ENCODE data around the gene ATP11A.
"Not testable (repeated sequence)": the region's sequence is repeated elsewhere in the genome, so short reads cannot be mapped to it uniquely, and the experiment has no call there.

The ATP11A gene

GRCh38 chr13:112658808-112659207 lies 31.0 kb upstream of the ATP11A start:
- H3K4me1 Mint-ChIP-seq = no peaks in the 10 kb centered on the region
- no peaks in the 10 kb centered on the region for H3K36me3 Mint-ChIP-seq
- H3K9me3 Mint-ChIP-seq = no peaks in the 10 kb centered on the region
- ATAC-seq = no peak
- H3K4me3 Mint-ChIP-seq = no peak overlapping the region
- no peak overlapping the region for H3K27ac Mint-ChIP-seq
- DNase-seq (ENCODE audit: low spot score in 2 of 2) = no peak

DNA sequence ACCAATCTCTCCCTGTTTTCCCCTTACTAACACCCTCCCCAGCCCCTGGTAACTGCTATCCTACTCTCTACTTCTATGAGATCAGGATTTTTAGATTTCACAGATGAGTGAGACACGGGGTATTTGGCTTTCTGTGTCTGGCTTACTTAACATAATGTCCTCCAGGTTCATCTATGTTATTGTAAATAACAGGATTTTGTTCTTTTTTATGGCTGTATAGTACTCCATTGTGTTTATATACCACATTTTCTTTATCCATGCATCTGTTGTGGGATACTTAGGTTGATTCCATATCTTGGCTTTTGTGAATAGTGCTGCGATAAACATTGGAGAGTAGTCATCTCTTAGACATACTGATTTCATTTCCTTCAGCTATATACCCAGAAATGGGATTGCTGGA lies 28.5 kb upstream of the ATP11A start:
- no peak for ATAC-seq
- no peak for DNase-seq (ENCODE audit: low spot score in 2 of 2)
- H3K4me3 Mint-ChIP-seq = no peak overlapping the region
- no peaks in the 10 kb centered on the region for H3K36me3 Mint-ChIP-seq
- H3K27ac Mint-ChIP-seq = no peak overlapping the region
- H3K4me1 Mint-ChIP-seq = no peaks in the 10 kb centered on the region
- H3K9me3 Mint-ChIP-seq = no peaks in the 10 kb centered on the region

DNA sequence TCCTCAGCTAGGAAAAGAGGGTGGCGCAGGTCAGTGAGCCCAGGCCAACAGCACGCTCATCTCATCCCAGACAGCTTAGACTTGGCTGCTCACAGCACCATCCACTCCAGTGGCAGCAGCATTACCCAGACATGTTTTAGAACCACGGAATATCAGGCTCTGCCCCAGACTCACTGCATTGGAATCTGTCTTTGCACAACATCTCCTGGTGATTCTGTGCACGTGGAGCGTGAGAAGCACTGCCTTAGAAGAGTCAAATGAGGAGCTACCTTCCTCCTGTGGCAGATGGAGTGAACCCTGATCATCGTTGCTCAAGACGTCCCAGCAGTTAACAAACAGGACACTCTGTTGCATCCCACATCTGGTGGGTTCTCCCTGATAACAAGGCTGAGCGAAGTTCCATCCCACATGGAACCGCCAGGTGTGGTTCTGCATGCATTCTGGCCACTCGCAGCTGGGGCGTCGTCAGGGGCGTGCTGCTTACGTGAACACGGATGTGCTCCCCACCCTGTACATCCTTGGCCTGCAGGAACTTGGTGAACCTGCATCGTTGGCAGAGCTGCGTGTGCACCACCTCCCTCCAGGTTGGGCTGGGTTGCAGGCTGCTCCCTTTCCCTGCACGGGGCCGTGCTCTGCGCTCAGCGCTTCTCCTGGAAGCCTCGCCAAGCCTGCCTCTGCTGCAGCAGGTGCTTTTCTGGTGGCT lies 25.2 kb upstream of the ATP11A start:
- no peak for ATAC-seq
- Mint-ChIP-seq H3K36me3 (no peaks in the 10 kb centered on the region), H3K4me1 (no peaks in the 10 kb centered on the region), H3K27ac (no peak overlapping the region), H3K9me3 (no peaks in the 10 kb centered on the region), H3K4me3 (no peak overlapping the region)
- no peak for DNase-seq (ENCODE audit: low spot score in 2 of 2)

GRCh38 chr13:112668924-112669323 lies 20.9 kb upstream of the ATP11A start:
- no peak overlapping the region for H3K27ac Mint-ChIP-seq
- H3K4me3 Mint-ChIP-seq = no peak overlapping the region
- no peaks in the 10 kb centered on the region for H3K36me3 Mint-ChIP-seq
- H3K4me1 Mint-ChIP-seq = no peaks in the 10 kb centered on the region
- no peaks in the 10 kb centered on the region for H3K9me3 Mint-ChIP-seq
- DNase-seq (ENCODE audit: low spot score in 2 of 2) (no peak), ATAC-seq (no peak)

- peak; percentile 39 for ATAC-seq
- Mint-ChIP-seq H3K4me1 (no peaks in the 10 kb centered on the region), H3K4me3 (no peak overlapping the region), H3K27ac (no peak overlapping the region), H3K9me3 (no peaks in the 10 kb centered on the region), H3K36me3 (no peaks in the 10 kb centered on the region)
- DNase-seq (ENCODE audit: low spot score in 2 of 2) = no peak
Observed at GRCh38 chr13:112669881-112670499, 19.8 kb upstream of the ATP11A start.

DNA sequence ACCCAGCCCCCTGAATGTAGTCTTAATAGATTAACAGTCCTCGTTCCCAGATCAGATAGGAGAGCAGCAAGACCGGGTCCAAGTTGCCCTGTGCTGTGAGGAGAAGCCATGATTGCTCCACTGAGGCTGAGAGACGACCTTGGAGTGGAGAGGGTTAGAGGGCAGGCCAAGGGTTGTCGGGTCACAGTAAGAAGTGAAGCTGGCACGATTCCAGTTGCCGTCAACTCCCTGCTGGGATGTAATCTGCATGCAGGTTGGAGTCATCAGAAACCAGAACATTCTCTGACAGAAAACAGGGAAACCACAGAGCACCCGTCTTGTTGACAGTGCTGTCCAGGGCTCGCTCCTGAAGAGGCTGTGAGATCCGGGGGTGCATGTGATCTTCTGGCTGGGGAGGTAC lies 19.0 kb upstream of the ATP11A start:
- Mint-ChIP-seq H3K4me3 (no peak overlapping the region), H3K4me1 (no peaks in the 10 kb centered on the region), H3K9me3 (no peaks in the 10 kb centered on the region), H3K27ac (no peak overlapping the region), H3K36me3 (no peaks in the 10 kb centered on the region)
- ATAC-seq = no peak
- DNase-seq (ENCODE audit: low spot score in 2 of 2) = no peak

GRCh38 chr13:112671359-112671758 lies 18.5 kb upstream of the ATP11A start:
- H3K9me3 Mint-ChIP-seq = no peaks in the 10 kb centered on the region
- no peaks in the 10 kb centered on the region for H3K4me1 Mint-ChIP-seq
- H3K36me3 Mint-ChIP-seq = no peaks in the 10 kb centered on the region
- H3K4me3 Mint-ChIP-seq = no peak overlapping the region
- ATAC-seq = no peak
- no peak for DNase-seq (ENCODE audit: low spot score in 2 of 2)
- H3K27ac Mint-ChIP-seq = no peak overlapping the region

DNA sequence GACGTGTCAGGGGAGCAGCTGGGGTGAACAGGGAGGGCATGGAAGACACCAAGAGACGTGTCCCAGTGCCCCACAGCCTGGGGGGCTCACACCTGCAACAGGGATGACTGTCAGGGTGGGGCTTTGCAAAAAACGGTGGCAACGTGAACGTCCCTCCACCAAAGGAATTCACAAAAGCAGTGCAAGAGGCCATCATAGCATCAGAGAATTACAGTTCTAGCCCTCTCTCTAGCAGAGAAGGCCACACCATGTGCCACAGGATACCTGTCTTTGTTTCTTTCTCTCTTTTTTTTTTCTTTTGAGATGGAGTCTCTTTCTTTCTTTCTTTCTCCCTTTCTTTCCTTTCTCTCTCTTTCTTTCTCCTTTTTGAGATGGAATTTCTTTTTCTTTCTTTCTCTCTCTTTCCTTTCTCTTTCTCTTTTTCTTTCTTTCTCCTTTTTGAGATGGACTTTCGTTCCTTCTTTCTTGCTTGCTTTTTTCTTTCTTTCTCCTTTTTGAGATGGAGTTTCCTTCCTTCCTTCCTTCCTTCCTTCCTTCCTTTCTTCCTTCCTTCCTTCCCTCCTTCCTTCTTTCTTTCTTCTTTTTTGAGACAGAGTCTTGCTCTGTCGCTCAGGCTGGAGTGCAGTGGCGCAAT lies 17.1 kb upstream of the ATP11A start:
- Mint-ChIP-seq H3K27ac (no peak overlapping the region), H3K4me3 (no peak overlapping the region), H3K4me1 (no peaks in the 10 kb centered on the region), H3K36me3 (no peaks in the 10 kb centered on the region), H3K9me3 (no peaks in the 10 kb centered on the region)
- DNase-seq (ENCODE audit: low spot score in 2 of 2) (no peak), ATAC-seq (no peak)

- no peaks in the 10 kb centered on the region for H3K36me3 Mint-ChIP-seq
- no peak for ATAC-seq
- H3K4me3 Mint-ChIP-seq = no peak overlapping the region
Observed at GRCh38 chr13:112674412-112675365, 15.1 kb upstream of the ATP11A start.

GRCh38 chr13:112675366-112675756 lies 14.5 kb upstream of the ATP11A start:
- no peak overlapping the region for H3K27ac Mint-ChIP-seq

More at GRCh38 chr13:112674412-112675365, 15.1 kb upstream of the ATP11A start:
- no peaks in the 10 kb centered on the region for H3K9me3 Mint-ChIP-seq
- no peak for DNase-seq (ENCODE audit: low spot score in 2 of 2)
- H3K4me1 Mint-ChIP-seq = no peaks in the 10 kb centered on the region
- no peak overlapping the region for H3K27ac Mint-ChIP-seq

GRCh38 chr13:112677421-112677962 lies 12.3 kb upstream of the ATP11A start:
- ATAC-seq; DNase-seq (ENCODE audit: low spot score in 2 of 2); H3K27ac Mint-ChIP-seq; H3K9me3 Mint-ChIP-seq; H3K4me1 Mint-ChIP-seq; H3K4me3 Mint-ChIP-seq; H3K36me3 Mint-ChIP-seq: not testable (repeated sequence)

More at GRCh38 chr13:112675366-112675756, 14.5 kb upstream of the ATP11A start:
- Mint-ChIP-seq H3K4me3 (no peak overlapping the region), H3K36me3 (no peaks in the 10 kb centered on the region), H3K4me1 (no peaks in the 10 kb centered on the region), H3K9me3 (no peaks in the 10 kb centered on the region)
- ATAC-seq (no peak), DNase-seq (ENCODE audit: low spot score in 2 of 2) (no peak)

GRCh38 chr13:112679381-112679780 lies 10.5 kb upstream of the ATP11A start:
- H3K4me1 Mint-ChIP-seq = no peaks in the 10 kb centered on the region
- H3K27ac Mint-ChIP-seq = no peak overlapping the region
- H3K9me3 Mint-ChIP-seq = no peaks in the 10 kb centered on the region
- ATAC-seq (no peak), DNase-seq (ENCODE audit: low spot score in 2 of 2) (no peak)
- no peak overlapping the region for H3K4me3 Mint-ChIP-seq
- no peaks in the 10 kb centered on the region for H3K36me3 Mint-ChIP-seq

GRCh38 chr13:112679932-112680677 lies 9.7 kb upstream of the ATP11A start:
- no peak for DNase-seq (ENCODE audit: low spot score in 2 of 2)
- H3K36me3 Mint-ChIP-seq = no peaks in the 10 kb centered on the region
- H3K4me3 Mint-ChIP-seq = no peak overlapping the region
- ATAC-seq = peak; percentile 31
- no peaks in the 10 kb centered on the region for H3K9me3 Mint-ChIP-seq
- H3K4me1 Mint-ChIP-seq = no peaks in the 10 kb centered on the region
- H3K27ac Mint-ChIP-seq = no peak overlapping the region

- H3K9me3 Mint-ChIP-seq = no peaks in the 10 kb centered on the region
Observed at GRCh38 chr13:112680741-112681360, 9.0 kb upstream of the ATP11A start.

More at GRCh38 chr13:112680741-112681360, 9.0 kb upstream of the ATP11A start:
- Mint-ChIP-seq H3K4me3 (no peak overlapping the region), H3K4me1 (no peaks in the 10 kb centered on the region), H3K27ac (no peak overlapping the region), H3K36me3 (no peaks in the 10 kb centered on the region)
- DNase-seq (ENCODE audit: low spot score in 2 of 2) (no peak), ATAC-seq (peak; percentile 16)

Measured in stimulated activated effector memory CD8-positive, alpha-beta T cell treated with anti-CD3 and anti-CD28 coated beads, Interleukin-12 subunit alpha, Interleukin-12 subunit beta, amount 100 ng/mL, for 72 hours (primary cell).